Amniotic stem cell (primary cell): ENCODE data around the gene RECK.
"Not testable (repeated sequence)": the region's sequence is repeated elsewhere in the genome, so short reads cannot be mapped to it uniquely, and the experiment has no call there.

Experiments
- DNase-seq: peaks from one replicate; lab custom pipeline; 2025; lab: John Stamatoyannopoulos, UW

Gene RECK

DNA sequence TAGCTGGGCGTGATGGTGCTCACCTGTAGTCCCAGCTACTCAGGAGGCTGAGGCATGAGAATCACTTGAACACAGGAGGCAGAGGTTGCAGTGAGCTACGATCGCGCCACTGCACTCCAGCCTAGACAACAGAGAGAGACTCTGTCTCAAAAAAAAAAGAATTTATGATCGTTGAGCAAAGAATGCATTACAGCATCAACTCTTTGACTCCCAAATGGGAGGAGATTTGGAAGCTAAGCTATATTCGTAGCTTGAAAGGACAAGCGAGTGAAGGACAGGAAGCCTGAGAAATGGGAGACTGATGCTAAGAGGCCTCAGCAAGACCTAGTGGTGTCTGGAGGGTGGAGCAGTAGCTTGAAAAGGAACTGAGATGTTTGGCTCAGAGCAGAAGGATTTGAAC lies 122.2 kb downstream of the RECK start:
- no peak for DNase-seq

- not testable (repeated sequence) for DNase-seq
These were observed 122.8 kb downstream of the RECK start for GRCh38 chr9:36159509-36159908.

- DNase-seq: not testable (repeated sequence)
These were observed 123.4 kb downstream of the RECK start for GRCh38 chr9:36160126-36160525.

GRCh38 chr9:36161187-36161586 lies 124.5 kb downstream of the RECK start:
- no peak for DNase-seq

DNA sequence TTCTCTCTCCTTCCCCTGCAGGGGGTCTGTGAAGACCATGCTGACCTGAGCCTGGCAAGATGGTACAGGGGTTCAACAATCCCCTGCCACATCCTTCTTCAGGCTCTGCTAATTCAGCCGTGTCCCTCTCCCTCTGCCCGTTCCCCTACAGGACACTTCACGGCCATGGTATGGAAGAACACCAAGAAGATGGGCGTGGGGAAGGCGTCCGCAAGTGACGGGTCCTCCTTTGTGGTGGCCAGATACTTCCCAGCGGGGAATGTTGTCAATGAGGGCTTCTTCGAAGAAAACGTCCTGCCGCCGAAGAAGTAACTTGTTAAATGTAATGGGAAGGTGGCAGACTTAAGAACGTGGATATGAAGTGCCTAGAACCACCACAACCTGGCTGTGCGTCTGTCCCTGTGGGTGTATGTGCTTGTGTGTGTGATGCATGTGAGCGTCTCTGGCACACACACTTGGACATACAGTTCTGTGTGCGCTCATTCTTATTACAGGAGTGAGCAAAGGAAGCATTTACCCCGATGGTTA lies 125.6 kb downstream of the RECK start:
- no peak for DNase-seq

- no peak for DNase-seq
These were observed 126.5 kb downstream of the RECK start for GRCh38 chr9:36163049-36163785.

- no peak for DNase-seq
These were observed 127.1 kb downstream of the RECK start for GRCh38 chr9:36163786-36164170.

DNA sequence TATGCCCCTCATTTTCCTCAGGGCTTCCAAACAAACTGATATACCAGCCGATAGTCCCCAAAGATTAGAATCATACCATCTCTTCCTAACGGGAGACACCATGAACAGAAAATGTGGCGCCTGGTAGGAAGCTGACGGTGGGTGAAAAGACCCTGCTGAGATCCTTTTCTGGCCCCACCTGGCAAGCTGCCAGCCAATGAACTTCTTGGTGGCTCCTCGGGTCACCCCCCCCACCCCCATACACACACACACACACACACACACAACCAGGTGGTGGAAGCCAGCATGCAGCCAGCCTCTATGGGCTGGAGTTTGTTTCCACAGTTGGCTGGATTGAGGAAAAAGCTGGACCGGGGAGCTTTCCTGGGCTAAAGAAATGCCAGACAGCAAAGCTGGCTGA lies 127.7 kb downstream of the RECK start:
- no peak for DNase-seq

DNA sequence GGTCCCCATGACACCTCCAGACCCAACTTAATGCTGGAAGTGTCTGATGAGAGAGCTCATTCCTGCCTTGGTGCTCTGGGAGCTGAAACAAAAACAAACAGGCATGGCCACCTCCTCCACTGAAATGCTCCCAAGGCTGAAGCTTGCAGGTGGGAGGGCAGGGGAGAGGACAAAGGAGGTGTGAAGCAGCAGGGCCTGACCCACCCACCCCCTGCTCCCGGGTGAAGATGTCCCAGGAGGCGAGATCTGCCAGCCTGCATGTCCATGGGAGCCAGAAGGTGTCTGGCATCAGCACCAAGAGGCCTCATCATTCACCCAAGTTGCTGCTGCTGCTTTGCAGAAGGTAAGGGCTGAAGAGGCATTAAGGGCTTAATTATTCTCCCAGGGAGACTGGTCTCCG lies 128.3 kb downstream of the RECK start:
- no peak for DNase-seq

GRCh38 chr9:36165826-36166167 lies 129.1 kb downstream of the RECK start:
- DNase-seq: peak; percentile 48

DNA sequence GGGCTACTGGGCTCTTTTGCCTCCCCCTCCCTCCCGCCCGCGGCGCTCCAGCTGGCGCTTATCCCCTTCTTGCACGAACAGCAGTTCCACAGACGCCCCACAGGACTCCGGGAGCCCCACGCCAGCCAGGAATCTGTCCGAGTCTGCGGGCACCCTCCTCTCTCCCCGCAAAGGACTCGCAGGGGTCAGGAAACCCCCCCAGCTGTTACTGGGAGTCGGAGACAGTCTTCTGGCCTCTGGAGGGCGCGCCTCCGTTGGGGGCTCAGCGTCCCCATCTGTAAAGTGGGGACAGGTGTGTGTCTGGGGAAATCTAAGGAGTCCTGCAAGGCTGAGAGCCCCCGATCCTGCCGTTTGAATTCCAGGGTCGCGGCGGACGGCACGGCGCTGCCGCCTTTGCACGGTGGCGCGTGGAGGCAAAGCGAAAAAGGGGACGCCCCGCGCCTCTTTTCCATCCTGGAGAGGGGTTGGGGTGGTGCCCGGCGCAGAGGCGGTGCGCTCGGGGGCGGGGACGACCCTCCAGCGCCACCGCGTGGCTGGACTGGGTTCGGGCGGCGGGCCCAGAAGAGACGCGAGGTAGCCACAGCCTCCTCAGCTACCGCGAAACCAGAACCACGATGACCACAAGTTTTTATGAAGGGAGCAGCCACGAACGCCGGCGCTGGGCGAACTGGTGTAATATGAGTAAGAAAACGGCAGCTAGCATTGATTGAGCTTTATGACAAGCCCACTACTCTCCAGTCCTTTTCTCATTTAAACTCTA lies 129.6 kb downstream of the RECK start:
- DNase-seq: peak; percentile 39

- no peak for DNase-seq
These were observed 132.5 kb downstream of the RECK start, which contains the start of gene CCIN for GRCh38 chr9:36169166-36169565. TSS of gene CCIN (plus strand) at chr9:36169388. CDS start at chr9:36169503, 115 bp downstream.

GRCh38 chr9:36169708-36170107 lies 133.0 kb downstream of the RECK start:
- DNase-seq: no peak

DNA sequence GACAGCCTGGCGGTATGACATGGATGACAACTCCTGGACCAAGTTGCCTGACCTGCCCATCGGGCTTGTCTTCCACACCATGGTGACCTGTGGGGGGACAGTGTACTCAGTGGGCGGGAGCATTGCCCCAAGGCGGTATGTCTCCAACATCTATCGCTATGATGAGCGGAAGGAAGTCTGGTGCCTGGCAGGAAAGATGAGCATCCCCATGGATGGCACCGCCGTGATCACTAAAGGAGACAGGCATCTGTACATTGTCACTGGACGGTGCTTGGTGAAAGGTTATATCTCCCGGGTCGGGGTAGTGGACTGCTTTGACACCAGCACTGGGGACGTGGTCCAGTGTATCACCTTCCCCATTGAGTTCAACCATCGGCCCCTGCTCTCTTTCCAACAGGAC lies 133.8 kb downstream of the RECK start:
- DNase-seq: no peak

DNA sequence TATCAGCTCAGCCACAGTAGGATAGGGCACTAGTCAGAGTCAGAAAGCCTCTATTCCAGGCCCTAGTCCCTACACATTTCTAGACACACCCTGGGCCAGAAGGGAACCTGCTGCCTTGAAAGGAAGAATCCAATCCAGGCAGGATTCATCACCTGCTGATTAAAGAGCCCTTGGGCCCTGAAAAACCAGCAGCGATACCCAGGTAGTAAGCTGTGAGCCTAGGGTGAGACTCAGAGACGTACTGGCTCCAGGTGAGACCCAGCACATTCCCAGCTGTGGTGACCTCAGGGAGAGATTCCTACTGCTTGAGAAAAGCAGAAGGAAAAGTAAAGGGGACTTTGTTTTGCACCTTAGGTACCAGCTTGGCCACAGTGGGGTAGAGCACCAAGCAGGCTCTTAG lies 137.1 kb downstream of the RECK start:
- no peak for DNase-seq
